ENCODE measurements around the gene LHCGR. TPM values are rescaled to one million over a fixed set of nuclear protein-coding genes. Genes with fewer than 3 reads are reported as not detected.

The LHCGR gene
- total and polyA plus RNA-seq, 2 of the 13 experiments (the other 11 are each of a cell fraction or from before 2014, with no cell fraction given), result not detected

DNA sequence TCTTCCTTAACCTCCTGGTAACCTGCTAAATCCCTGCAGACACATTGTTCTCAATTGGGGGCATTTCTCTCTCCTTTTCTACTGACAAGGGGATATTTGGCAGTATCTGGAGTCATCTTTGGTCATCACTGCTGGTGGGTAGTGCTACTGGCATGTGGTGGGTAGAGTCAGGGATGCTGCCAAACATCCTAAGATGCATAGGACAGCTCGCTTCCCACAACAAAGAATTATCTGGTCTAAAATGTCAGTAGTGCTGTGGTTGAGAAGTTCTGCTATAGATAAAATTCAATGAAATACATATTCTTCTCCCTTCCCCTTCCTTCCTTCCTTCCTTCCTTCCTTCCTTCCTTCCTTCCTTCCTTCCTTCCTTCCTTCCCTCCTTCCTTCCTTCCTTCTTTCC, 18.7 kb upstream of the LHCGR start (continued):
- TF ChIP-seq HDAC2 (CRISPR knock-in tag; IDR thresholded peaks at IDR 0.05), result no peak
- no peak for TF ChIP-seq ZBTB7A (CRISPR knock-in tag; IDR thresholded peaks at IDR 0.05)
- no peak for TF ChIP-seq HOXA5 (CRISPR knock-in tag; IDR thresholded peaks at IDR 0.05)
- no peak for TF ChIP-seq KAT7 (CRISPR knock-in tag; IDR thresholded peaks at IDR 0.05; ENCODE audit: borderline replicate concordance)
- TF ChIP-seq, protein P1, sequence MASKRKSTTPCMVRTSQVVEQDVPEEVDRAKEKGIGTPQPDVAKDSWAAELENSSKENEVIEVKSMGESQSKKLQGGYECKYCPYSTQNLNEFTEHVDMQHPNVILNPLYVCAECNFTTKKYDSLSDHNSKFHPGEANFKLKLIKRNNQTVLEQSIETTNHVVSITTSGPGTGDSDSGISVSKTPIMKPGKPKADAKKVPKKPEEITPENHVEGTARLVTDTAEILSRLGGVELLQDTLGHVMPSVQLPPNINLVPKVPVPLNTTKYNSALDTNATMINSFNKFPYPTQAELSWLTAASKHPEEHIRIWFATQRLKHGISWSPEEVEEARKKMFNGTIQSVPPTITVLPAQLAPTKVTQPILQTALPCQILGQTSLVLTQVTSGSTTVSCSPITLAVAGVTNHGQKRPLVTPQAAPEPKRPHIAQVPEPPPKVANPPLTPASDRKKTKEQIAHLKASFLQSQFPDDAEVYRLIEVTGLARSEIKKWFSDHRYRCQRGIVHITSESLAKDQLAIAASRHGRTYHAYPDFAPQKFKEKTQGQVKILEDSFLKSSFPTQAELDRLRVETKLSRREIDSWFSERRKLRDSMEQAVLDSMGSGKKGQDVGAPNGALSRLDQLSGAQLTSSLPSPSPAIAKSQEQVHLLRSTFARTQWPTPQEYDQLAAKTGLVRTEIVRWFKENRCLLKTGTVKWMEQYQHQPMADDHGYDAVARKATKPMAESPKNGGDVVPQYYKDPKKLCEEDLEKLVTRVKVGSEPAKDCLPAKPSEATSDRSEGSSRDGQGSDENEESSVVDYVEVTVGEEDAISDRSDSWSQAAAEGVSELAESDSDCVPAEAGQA (IDR thresholded peaks at IDR 0.05; ENCODE audit: low read depth), result no peak
- TF ChIP-seq, protein P1 (CRISPR knock-in tag; IDR thresholded peaks at IDR 0.05; ENCODE audit: borderline replicate concordance), result no peak
- TF ChIP-seq ATF7-NPFF (CRISPR knock-in tag; IDR thresholded peaks at IDR 0.05; ENCODE audit: low read depth), result no peak

DNA sequence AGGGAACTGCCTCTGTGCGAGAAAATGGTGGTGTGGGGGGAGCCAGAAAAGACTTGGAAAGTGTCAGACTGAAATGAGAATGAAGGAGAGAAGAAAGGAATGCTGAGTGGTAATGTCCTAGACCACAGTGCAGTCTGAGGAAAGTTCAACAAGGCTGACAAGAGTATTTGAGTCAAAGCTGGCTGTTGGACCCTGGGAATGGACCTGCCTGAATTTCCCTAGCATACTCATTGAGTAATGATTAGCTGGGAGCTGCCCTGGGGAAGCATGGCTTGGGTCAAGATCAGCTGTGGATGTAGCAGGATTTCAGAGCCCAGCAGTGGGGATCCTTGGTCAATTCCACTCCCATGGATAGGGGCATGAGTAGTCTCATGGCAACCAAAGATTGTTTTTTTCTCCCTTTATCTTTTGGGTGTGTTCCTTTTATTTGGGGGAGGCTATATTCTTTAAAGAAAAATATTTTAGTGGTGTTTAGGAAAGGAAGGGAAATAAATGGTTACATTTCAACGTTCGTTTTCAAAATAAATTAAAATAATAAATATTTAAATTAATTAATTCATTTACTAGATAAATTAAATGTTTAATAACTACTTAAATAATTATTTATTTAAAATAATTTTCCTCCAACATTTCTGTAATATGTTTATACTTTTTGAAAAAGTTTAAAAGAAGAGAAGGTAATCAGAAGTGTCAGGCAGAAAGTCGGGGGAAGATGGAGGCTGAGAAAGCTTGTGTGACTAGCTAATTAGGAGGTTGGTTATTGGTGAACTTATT, 15.9 kb upstream of the LHCGR start:
- no TSS peak for BruUV-seq (replicated peaks)
- intact Hi-C loops (cut with micrococcal nuclease; ENCODE audit: unreplicated experiment), result no loop called here
- peak; percentile 74 for ATAC-seq
- H3K4me3 ChIP-seq (replicated peaks in 1 of 3; ENCODE audit: insufficient read depth in 1 of 3, low read depth in 2 of 3, low read length in 3 of 3), result no peak overlapping the region
- no peak for DNase-seq (ENCODE audit: low spot score)
- H3K9me3 ChIP-seq (ENCODE audit: low read length), result no peaks in the 10 kb centered on the region
- ChIA-PET CTCF (ENCODE audit: low intra/inter-chr PET ratio, low total read pairs) (no interaction called here), POLR2A (no interaction called here)
- no peaks in the 10 kb centered on the region for H4K20me1 ChIP-seq (ENCODE audit: insufficient read depth, low read length)
- H3K36me3 ChIP-seq (replicated peaks in 1 of 2; ENCODE audit: control insufficient read depth in 1 of 2, insufficient read depth in 2 of 2, low read length in 2 of 2), result no peaks in the 10 kb centered on the region
- H3K4me1 ChIP-seq (ENCODE audit: insufficient read depth, low read length), result no peaks in the 10 kb centered on the region
- in situ Hi-C loops (cut with HindIII; ENCODE audit: extremely low pct_ligation_motif_present, low pct_unique_long_range_greater_than_20kb), result no loop called here
- WGBS (ENCODE audit: low lambda C conversion rate), result 20% methylated on average over 4 of the region's 4 CpGs
- no peak for FAIRE-seq
- no peak overlapping the region for H2AFZ ChIP-seq (ENCODE audit: low read length)
- no peak overlapping the region for H3K4me2 ChIP-seq (ENCODE audit: low read depth, low read length)
- no peaks in the 10 kb centered on the region for H3K79me2 ChIP-seq (ENCODE audit: insufficient read depth, low read length)
- H3K9ac ChIP-seq (ENCODE audit: insufficient read depth, low read depth, low read length), result no peak overlapping the region
- H3K27me3 ChIP-seq (ENCODE audit: control insufficient read depth in 1 of 2, insufficient read depth in 2 of 2, low read length in 2 of 2), result no peaks in the 10 kb centered on the region
- H3K27ac ChIP-seq (ENCODE audit: extremely low read length, insufficient read depth, low read length), result no peak overlapping the region
- TF ChIP-seq SNAPC2 (CRISPR knock-in tag; IDR thresholded peaks at IDR 0.05), result no peak
- no peak for TF ChIP-seq LCORL (IDR thresholded peaks at IDR 0.05)
- TF ChIP-seq LCORL (CRISPR knock-in tag; IDR thresholded peaks at IDR 0.05), result no peak
- TF ChIP-seq, protein P2, sequence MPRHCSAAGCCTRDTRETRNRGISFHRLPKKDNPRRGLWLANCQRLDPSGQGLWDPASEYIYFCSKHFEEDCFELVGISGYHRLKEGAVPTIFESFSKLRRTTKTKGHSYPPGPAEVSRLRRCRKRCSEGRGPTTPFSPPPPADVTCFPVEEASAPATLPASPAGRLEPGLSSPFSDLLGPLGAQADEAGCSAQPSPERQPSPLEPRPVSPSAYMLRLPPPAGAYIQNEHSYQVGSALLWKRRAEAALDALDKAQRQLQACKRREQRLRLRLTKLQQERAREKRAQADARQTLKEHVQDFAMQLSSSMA (CRISPR knock-in tag; IDR thresholded peaks at IDR 0.05), result no peak
- TF ChIP-seq, protein P3, sequence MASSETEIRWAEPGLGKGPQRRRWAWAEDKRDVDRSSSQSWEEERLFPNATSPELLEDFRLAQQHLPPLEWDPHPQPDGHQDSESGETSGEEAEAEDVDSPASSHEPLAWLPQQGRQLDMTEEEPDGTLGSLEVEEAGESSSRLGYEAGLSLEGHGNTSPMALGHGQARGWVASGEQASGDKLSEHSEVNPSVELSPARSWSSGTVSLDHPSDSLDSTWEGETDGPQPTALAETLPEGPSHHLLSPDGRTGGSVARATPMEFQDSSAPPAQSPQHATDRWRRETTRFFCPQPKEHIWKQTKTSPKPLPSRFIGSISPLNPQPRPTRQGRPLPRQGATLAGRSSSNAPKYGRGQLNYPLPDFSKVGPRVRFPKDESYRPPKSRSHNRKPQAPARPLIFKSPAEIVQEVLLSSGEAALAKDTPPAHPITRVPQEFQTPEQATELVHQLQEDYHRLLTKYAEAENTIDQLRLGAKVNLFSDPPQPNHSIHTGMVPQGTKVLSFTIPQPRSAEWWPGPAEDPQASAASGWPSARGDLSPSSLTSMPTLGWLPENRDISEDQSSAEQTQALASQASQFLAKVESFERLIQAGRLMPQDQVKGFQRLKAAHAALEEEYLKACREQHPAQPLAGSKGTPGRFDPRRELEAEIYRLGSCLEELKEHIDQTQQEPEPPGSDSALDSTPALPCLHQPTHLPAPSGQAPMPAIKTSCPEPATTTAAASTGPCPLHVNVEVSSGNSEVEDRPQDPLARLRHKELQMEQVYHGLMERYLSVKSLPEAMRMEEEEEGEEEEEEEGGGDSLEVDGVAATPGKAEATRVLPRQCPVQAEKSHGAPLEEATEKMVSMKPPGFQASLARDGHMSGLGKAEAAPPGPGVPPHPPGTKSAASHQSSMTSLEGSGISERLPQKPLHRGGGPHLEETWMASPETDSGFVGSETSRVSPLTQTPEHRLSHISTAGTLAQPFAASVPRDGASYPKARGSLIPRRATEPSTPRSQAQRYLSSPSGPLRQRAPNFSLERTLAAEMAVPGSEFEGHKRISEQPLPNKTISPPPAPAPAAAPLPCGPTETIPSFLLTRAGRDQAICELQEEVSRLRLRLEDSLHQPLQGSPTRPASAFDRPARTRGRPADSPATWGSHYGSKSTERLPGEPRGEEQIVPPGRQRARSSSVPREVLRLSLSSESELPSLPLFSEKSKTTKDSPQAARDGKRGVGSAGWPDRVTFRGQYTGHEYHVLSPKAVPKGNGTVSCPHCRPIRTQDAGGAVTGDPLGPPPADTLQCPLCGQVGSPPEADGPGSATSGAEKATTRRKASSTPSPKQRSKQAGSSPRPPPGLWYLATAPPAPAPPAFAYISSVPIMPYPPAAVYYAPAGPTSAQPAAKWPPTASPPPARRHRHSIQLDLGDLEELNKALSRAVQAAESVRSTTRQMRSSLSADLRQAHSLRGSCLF (CRISPR knock-in tag; IDR thresholded peaks at IDR 0.05; ENCODE audit: borderline replicate concordance), result no peak

All from HepG2 (cell line).